ENCODE data around the gene PHC2. TPM values are rescaled to one million over a fixed set of nuclear protein-coding genes. Genes with fewer than 3 reads are reported as not detected.

PHC2 gene
- total and polyA plus RNA-seq, 2 of the 13 experiments (the other 11 are each of a cell fraction or from before 2014, with no cell fraction given), result 52.5 to 84.9 TPM

GRCh38 chr1:33393524-33393923, 37.4 kb downstream of the PHC2 start (continued):
- no peak for TF ChIP-seq KDM3A (CRISPR knock-in tag; IDR thresholded peaks at IDR 0.05; ENCODE audit: low read depth)
- TF ChIP-seq HDAC2 (CRISPR knock-in tag; IDR thresholded peaks at IDR 0.05), result no peak
- TF ChIP-seq ZNF841 (CRISPR knock-in tag; IDR thresholded peaks at IDR 0.05; ENCODE audit: borderline replicate concordance), result no peak
- TF ChIP-seq REPIN1 (CRISPR knock-in tag; IDR thresholded peaks at IDR 0.05; ENCODE audit: borderline replicate concordance, low read depth), result no peak
- TF ChIP-seq ZNF816 (CRISPR knock-in tag; IDR thresholded peaks at IDR 0.05; ENCODE audit: borderline replicate concordance), result no peak
- no peak for TF ChIP-seq ZNF839 (CRISPR knock-in tag; IDR thresholded peaks at IDR 0.05; ENCODE audit: borderline replicate concordance)
- TF ChIP-seq ZNF777 (CRISPR knock-in tag; IDR thresholded peaks at IDR 0.05), result no peak
- TF ChIP-seq ZFP82 (CRISPR knock-in tag; IDR thresholded peaks at IDR 0.05; ENCODE audit: borderline replicate concordance), result no peak

GRCh38 chr1:33392639-33393038, 38.3 kb downstream of the PHC2 start:
- in situ Hi-C loops (cut with HindIII; ENCODE audit: extremely low pct_ligation_motif_present, low pct_unique_long_range_greater_than_20kb), result no loop called here
- Histone ChIP-seq H3K36me3 (replicated peaks in 1 of 2; ENCODE audit: control insufficient read depth in 1 of 2, insufficient read depth in 2 of 2, low read length in 2 of 2) (no peaks in the 10 kb centered on the region), H3K79me2 (ENCODE audit: insufficient read depth, low read length) (no peaks in the 10 kb centered on the region), H2AFZ (ENCODE audit: low read length) (no peak overlapping the region), H3K9ac (ENCODE audit: insufficient read depth, low read depth, low read length) (no peak overlapping the region), H3K4me3 (replicated peaks in 1 of 3; ENCODE audit: insufficient read depth in 1 of 3, low read depth in 2 of 3, low read length in 3 of 3) (no peak overlapping the region), H3K27me3 (ENCODE audit: control insufficient read depth in 1 of 2, insufficient read depth in 2 of 2, low read length in 2 of 2) (peaks cover 0 to 3% of the 10 kb centered on the region in 2 experiments; a peak in 3 of 5 replicates), H3K4me1 (ENCODE audit: insufficient read depth, low read length) (peaks cover 6% of the 10 kb centered on the region), H3K4me2 (ENCODE audit: low read depth, low read length) (no peak overlapping the region), H4K20me1 (ENCODE audit: insufficient read depth, low read length) (no peaks in the 10 kb centered on the region), H3K27ac (ENCODE audit: extremely low read length, insufficient read depth, low read length) (no peak overlapping the region), H3K9me3 (ENCODE audit: low read length) (no peaks in the 10 kb centered on the region)
- ChIA-PET CTCF (ENCODE audit: low intra/inter-chr PET ratio, low total read pairs) (no interaction called here), POLR2A (no interaction called here)
- TF ChIP-seq GTF2F1 (IDR thresholded peaks at IDR 0.05; ENCODE audit: low read length), result no peak
- no TSS peak for BruUV-seq (replicated peaks)
- intact Hi-C loops (cut with micrococcal nuclease; ENCODE audit: unreplicated experiment), result no loop called here
- DNase-seq (ENCODE audit: low spot score) (no peak), FAIRE-seq (no peak), ATAC-seq (no peak)
- 22% methylated on average over 3 of the region's 3 CpGs for WGBS (ENCODE audit: low lambda C conversion rate)

GRCh38 chr1:33392206-33392605, 38.7 kb downstream of the PHC2 start:
- H3K79me2 ChIP-seq (ENCODE audit: insufficient read depth, low read length), result no peaks in the 10 kb centered on the region
- no peak overlapping the region for H3K4me2 ChIP-seq (ENCODE audit: low read depth, low read length)
- 76% methylated on average over 8 of the region's 8 CpGs for WGBS (ENCODE audit: low lambda C conversion rate)
- no TSS peak for BruUV-seq (replicated peaks)
- H3K9ac ChIP-seq (ENCODE audit: insufficient read depth, low read depth, low read length), result no peak overlapping the region
- no peak overlapping the region for H2AFZ ChIP-seq (ENCODE audit: low read length)
- no peak overlapping the region for H3K4me3 ChIP-seq (replicated peaks in 1 of 3; ENCODE audit: insufficient read depth in 1 of 3, low read depth in 2 of 3, low read length in 3 of 3)
- H3K4me1 ChIP-seq (ENCODE audit: insufficient read depth, low read length), result peaks cover 6% of the 10 kb centered on the region
- no peaks in the 10 kb centered on the region for H4K20me1 ChIP-seq (ENCODE audit: insufficient read depth, low read length)
- ATAC-seq (no peak), DNase-seq (ENCODE audit: low spot score) (no peak), FAIRE-seq (no peak)
- peaks cover 0 to 3% of the 10 kb centered on the region in 2 experiments; a peak in 3 of 5 replicates for H3K27me3 ChIP-seq (ENCODE audit: control insufficient read depth in 1 of 2, insufficient read depth in 2 of 2, low read length in 2 of 2)
- H3K27ac ChIP-seq (ENCODE audit: extremely low read length, insufficient read depth, low read length), result no peak overlapping the region
- H3K9me3 ChIP-seq (ENCODE audit: low read length), result no peaks in the 10 kb centered on the region
- H3K36me3 ChIP-seq (replicated peaks in 1 of 2; ENCODE audit: control insufficient read depth in 1 of 2, insufficient read depth in 2 of 2, low read length in 2 of 2), result no peaks in the 10 kb centered on the region
- ChIA-PET POLR2A (no interaction called here), CTCF (ENCODE audit: low intra/inter-chr PET ratio, low total read pairs) (no interaction called here)
- in situ Hi-C loops (cut with HindIII; ENCODE audit: extremely low pct_ligation_motif_present, low pct_unique_long_range_greater_than_20kb) (no loop called here), intact Hi-C loops (cut with micrococcal nuclease; ENCODE audit: unreplicated experiment) (no loop called here)
- no peak for TF ChIP-seq IRX3 (CRISPR knock-in tag; IDR thresholded peaks at IDR 0.05; ENCODE audit: borderline replicate concordance, low read depth)
- no peak for TF ChIP-seq ZNF331 (CRISPR knock-in tag; IDR thresholded peaks at IDR 0.05)
- TF ChIP-seq ZNF550 (CRISPR knock-in tag; IDR thresholded peaks at IDR 0.05; ENCODE audit: borderline replicate concordance), result no peak
- TF ChIP-seq ETV5 (CRISPR knock-in tag; IDR thresholded peaks at IDR 0.05; ENCODE audit: borderline replicate concordance), result no peak
- no peak for TF ChIP-seq DNMT3B (CRISPR knock-in tag; conservative IDR thresholded peaks at IDR 0.05)
- TF ChIP-seq, protein P1, sequence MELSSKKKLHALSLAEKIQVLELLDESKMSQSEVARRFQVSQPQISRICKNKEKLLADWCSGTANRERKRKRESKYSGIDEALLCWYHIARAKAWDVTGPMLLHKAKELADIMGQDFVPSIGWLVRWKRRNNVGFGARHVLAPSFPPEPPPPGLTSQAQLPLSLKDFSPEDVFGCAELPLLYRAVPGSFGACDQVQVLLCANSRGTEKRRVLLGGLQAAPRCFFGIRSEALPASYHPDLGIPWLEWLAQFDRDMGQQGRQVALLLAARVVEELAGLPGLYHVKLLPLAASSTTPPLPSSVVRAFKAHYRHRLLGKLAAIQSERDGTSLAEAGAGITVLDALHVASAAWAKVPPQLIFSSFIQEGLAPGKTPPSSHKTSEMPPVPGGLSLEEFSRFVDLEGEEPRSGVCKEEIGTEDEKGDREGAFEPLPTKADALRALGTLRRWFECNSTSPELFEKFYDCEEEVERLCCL (CRISPR knock-in tag; IDR thresholded peaks at IDR 0.05; ENCODE audit: borderline replicate concordance), result no peak
- no peak for TF ChIP-seq HNRNPK (IDR thresholded peaks at IDR 0.05; ENCODE audit: low read depth, low read length, poor library complexity, severe bottlenecking)
- no peak for TF ChIP-seq IKZF4 (CRISPR knock-in tag; IDR thresholded peaks at IDR 0.05; ENCODE audit: borderline replicate concordance, low read depth, not compliant biosample characterization)
- TF ChIP-seq ZNF883 (CRISPR knock-in tag; IDR thresholded peaks at IDR 0.05; ENCODE audit: not compliant biosample characterization), result no peak
- TF ChIP-seq ZNF230 (CRISPR knock-in tag; IDR thresholded peaks at IDR 0.05), result no peak

Data from HepG2 (cell line).